Effector CD8-positive, alpha-beta T cell (primary cell): ENCODE results near the gene KRTAP9-7.
"Not testable (repeated sequence)": the region's sequence is repeated elsewhere in the genome, so short reads cannot be mapped to it uniquely, and the experiment has no call there.

Experiments used
- DNase-seq: peaks from one replicate; lab custom pipeline; 2025; lab: John Stamatoyannopoulos, UW
- total RNA-seq, 4 experiments: gene quantifications; one replicate each; lab custom pipeline; 2026; lab: John Stamatoyannopoulos, UW

The KRTAP9-7 gene
- total RNA-seq, result 0 reads per million in 4 experiments

DNA sequence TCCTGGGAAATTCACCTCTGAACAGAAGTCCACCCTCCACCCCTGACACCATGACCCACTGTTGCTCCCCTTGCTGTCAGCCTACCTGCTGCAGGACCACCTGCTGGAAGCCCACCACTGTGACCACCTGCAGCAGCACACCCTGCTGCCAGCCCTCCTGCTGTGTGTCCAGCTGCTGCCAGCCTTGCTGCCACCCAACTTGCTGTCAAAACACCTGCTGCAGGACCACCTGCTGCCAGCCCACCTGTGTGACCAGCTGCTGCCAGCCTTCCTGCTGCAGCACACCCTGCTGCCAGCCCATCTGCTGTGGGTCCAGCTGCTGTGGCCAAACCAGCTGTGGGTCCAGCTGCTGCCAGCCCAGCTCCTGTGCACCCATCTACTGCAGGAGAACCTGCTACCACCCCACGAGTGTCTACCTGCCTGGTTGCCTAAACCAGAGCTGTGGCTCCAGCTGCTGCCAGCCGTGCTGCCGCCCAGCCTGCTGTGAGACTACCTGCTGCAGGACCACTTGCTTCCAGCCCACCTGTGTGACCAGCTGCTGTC is at the start of gene KRTAP9-7:
Gene KRTAP9-7, plus strand, starts transcription at position 51 of the 543 bp plus-strand sequence. Its CDS starts 0 bp downstream, at position 51.
- not testable (repeated sequence) for DNase-seq

DNA sequence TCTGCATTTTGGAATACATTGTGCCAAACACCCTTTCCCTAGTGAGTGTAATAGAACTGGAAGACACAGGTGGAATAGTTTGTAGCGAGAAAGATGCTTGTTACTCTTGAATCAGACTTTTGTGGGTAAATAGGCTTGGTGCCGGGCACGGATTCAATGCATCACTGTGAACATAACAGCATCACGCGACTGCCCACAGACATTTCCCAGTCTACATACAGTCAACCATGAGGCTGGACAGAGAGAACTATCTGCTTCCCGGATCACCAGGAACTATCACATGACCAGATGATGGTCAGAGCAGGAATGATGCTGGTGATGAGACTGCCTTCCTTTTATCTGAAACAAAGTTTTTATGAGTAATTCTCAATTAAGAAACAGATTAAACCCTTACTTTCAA is 49.4 kb upstream of the KRTAP9-7 start:
- no peak for DNase-seq

- DNase-seq, result not testable (repeated sequence)
Observed at GRCh38 chr17:41226598-41227095, 48.9 kb upstream of the KRTAP9-7 start, which contains the start of gene KRTAP9-2. Gene KRTAP9-2, plus strand, starts transcription at chr17:41226648. Its CDS starts 7 bp downstream, at chr17:41226655.

DNA sequence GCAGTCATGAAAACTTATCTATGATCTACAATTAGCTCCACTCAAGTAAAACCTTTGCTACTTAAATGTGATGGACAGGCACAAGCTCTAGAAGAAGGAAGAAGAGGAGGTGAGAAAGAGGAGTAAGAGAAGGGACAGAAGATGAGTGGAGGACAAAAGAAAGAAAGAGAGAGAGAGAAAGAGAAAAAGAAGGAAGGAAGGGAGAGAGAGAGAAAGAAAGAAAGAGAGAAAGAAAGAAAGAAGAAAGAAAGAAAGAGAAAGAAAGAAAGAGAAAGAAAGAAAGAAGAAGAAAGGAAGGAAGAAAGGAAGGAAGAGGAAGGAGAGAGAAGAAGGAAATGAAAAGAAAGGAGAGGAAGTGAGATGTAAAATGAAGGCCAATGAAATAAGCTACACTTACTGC is 45.4 kb upstream of the KRTAP9-7 start:
- DNase-seq, result no peak

DNA sequence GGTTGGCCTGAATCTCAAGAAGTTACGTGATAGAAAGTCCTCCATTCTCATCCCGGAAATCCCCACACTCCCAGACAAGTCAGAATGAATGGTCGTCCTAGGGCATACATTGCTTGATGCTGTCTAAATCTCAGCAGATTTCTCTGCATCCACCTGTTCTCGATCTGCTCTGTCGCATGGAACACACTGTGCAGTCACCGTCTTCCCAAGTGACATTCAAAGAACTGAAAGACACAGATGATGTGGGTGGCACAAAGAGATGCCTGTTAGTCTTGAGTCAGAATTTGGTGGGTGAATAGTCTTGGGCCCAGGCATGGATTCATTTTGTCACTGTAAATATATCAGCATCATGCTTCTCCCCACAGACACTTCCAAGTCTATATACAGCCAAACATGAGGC is 43.8 kb upstream of the KRTAP9-7 start:
- DNase-seq, result no peak

DNA sequence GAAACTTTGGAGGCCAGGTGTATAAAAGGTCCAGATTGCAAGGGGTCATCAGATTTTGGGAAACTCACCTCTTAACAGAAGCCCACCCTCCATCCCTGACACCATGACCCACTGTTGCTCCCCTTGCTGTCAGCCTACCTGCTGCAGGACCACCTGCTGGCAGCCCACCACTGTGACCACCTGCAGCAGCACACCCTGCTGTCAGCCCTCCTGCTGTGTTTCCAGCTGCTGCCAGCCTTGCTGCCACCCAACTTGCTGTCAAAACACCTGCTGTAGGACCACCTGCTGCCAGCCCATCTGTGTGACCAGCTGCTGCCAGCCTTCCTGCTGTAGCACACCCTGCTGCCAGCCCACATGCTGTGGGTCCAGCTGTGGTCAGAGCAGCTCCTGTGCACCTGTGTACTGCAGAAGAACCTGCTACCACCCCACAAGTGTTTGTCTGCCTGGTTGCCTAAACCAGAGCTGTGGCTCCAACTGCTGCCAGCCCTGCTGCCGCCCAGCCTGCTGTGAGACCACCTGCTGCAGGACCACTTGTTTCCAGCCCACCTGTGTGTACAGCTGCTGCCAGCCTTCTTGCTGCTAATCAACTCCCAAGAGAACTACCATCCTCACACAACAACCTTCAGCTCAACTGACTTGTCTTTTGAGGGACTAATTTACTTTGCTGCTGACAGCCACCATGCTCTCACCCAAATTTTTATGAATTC is 42.9 kb upstream of the KRTAP9-7 start, which contains the start of gene KRTAP9-3:
Gene KRTAP9-3, plus strand, starts transcription at position 51 of the 707 bp plus-strand sequence. Its CDS starts 53 bp downstream, at position 104.
- DNase-seq, result not testable (repeated sequence)

- DNase-seq, result not testable (repeated sequence)
Observed at GRCh38 chr17:41237116-41237515, 38.4 kb upstream of the KRTAP9-7 start.

- not testable (repeated sequence) for DNase-seq
Observed at GRCh38 chr17:41237949-41238437, 37.5 kb upstream of the KRTAP9-7 start, which contains the start of gene KRTAP9-8. Gene KRTAP9-8, plus strand, starts transcription at chr17:41237999. Its CDS starts 53 bp downstream, at chr17:41238052.

DNA sequence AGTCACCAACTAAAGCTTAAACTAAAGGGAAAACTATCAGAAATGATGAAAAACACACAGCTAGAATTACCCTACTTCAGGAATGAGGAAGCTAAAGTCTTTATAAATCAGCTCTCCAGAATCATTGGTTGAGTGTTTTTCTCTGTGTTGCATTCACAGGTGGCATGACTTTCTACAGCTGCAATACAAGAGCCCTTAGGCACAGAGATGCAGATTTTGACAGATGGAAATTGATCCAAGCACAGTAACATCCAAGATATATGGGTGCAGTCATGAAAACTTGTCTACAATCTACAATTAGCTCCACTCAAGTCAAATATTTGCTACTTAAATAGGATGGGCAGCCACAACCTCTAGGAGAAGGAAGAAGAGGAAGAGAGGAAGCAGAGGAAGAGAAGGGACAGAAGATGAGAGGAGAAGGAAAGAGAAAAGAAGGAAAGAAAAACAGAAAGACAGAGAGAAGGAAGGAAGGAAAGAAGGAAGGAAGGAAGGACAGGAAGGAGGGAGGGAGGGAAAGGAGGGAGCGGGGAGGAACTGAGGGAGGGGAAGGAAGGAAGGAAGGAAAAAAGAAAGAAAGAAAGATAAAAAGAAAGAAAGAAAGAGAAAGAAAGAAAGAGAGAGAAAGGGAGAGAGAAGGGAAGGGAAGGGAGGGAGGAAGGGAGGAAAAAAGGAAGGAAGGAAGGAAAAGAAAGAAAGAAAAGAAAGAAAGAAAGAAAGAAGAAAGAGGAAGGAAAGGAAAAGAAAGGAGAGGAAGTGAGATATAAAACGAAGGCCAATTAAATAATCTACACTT is 28.3 kb upstream of the KRTAP9-7 start:
- not testable (repeated sequence) for DNase-seq

DNA sequence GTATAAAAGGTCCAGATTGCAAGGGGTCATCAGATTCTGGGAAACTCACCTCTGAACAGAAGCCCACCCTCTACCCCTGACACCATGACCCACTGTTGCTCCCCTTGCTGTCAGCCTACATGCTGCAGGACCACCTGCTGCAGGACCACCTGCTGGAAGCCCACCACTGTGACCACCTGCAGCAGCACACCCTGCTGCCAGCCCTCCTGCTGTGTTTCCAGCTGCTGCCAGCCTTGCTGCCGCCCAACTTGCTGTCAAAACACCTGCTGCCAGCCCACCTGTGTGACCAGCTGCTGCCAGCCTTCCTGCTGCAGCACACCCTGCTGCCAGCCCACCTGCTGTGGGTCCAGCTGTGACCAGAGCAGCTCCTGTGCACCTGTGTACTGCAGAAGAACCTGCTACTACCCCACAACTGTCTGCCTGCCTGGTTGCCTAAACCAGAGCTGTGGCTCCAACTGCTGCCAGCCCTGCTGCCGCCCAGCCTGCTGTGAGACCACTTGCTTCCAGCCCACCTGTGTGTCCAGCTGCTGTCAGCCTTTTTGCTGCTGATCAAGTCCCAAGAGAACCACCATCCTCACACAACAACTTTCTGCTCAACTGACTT is 25.8 kb upstream of the KRTAP9-7 start, which contains the start of gene KRTAP9-4:
Gene KRTAP9-4, plus strand, starts transcription at position 51 of the 604 bp plus-strand sequence. Its CDS starts 34 bp downstream, at position 85.
- DNase-seq, result not testable (repeated sequence)

DNA sequence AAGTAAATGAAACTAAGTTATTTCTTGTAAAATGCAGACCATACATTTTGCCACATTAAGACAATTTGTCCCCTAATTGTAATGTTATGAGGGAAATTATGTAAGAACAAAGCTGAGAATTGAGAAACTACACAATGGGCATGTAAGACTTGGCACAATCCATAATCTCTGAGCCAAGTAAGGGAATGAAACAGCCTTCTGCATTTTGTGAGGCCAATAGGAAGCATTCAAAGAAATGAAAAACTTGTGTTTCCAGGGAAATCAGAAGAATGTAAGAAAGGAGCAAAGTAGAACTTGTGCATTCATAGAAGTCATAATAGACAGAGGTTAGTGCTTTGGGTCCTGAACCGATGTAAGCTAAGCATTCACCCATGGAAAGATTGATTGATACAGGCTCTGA is 24.2 kb upstream of the KRTAP9-7 start:
- no peak for DNase-seq

DNA sequence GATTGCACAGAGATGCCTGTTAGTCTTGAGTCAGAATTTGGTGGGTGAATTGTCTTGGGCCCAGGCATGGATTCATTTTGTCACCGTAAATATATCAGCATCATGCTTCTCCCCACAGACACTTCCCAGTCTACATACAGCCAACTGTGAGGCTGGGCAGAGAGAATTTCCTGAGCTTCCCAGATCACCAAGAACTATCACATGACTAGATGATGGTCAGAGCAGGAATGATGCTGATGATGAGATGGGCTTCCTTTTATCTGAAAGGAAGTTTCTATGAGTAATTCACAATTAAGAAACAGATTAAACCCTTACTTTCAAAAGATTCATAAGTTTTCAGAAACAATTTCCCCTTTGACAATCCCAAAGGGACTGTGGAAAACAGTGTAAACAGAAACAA is 20.6 kb upstream of the KRTAP9-7 start:
- DNase-seq, result no peak

- not testable (repeated sequence) for DNase-seq
Observed at GRCh38 chr17:41255381-41256290, 19.9 kb upstream of the KRTAP9-7 start, which contains the start of gene KRTAP9-9. Gene KRTAP9-9, plus strand, starts transcription at chr17:41255384.

DNA sequence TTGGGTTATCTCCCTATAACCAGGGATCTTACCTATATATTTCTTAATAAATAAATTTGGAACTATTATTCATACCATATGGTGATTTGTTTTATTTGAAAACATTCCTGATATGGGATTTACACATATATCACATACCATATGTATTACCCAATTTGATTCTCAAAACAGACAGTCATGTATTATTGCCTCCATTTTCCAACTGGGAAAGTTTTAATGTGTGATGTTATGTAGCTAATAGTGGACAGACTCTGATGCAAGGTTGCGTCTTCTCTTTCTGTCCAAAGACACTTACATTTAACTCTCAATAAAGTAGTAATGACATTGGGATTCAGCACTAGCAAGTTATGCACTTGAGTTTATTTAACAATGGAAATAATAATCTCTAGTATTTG is 19.2 kb upstream of the KRTAP9-7 start:
- no peak for DNase-seq

GRCh38 chr17:41258406-41258805 is 17.1 kb upstream of the KRTAP9-7 start:
- no peak for DNase-seq

- no peak for DNase-seq
Observed at GRCh38 chr17:41263212-41263611, 12.3 kb upstream of the KRTAP9-7 start.

GRCh38 chr17:41264599-41264998 is 10.9 kb upstream of the KRTAP9-7 start:
- no peak for DNase-seq

- no peak for DNase-seq
Observed at GRCh38 chr17:41265078-41265477, 10.4 kb upstream of the KRTAP9-7 start, which contains the start of gene KRTAP9-6. Gene KRTAP9-6, plus strand, starts transcription at chr17:41265378. Its CDS starts 0 bp downstream, at chr17:41265378.

- DNase-seq, result no peak
Observed at GRCh38 chr17:41267711-41268110, 7.8 kb upstream of the KRTAP9-7 start.

- DNase-seq, result not testable (repeated sequence)
Observed at GRCh38 chr17:41271323-41271722, 4.2 kb upstream of the KRTAP9-7 start.
